HepG2 (cell line): ENCODE measurements around the gene TACC3. TPM values are rescaled to one million over a fixed set of nuclear protein-coding genes. Genes with fewer than 3 reads are reported as not detected.
A peak's percentile ranks its signal among the peaks of the same experiment; 100 is the strongest.

Experiments
- ARNT2 ChIP-seq: sonication (generic); formaldehyde crosslinking; IDR thresholded peaks from 2 replicates; pipeline ENCODE4 v1.8.0; 2022; ENCODE audit warnings: mild to moderate bottlenecking, low read depth, missing genetic modification reagents, moderate library complexity
- ATM ChIP-seq: fragments of 450-650 bp; IDR thresholded peaks from 2 replicates; pipeline ENCODE4 v1.7.1; 2017; ENCODE audit warnings: mild to moderate bottlenecking, borderline replicate concordance
- CSRNP2 ChIP-seq: sonication (generic); formaldehyde crosslinking; conservative IDR thresholded peaks from 2 replicates; pipeline ENCODE4 v1.8.0; 2022; ENCODE audit warnings: low read depth, missing genetic modification reagents
- GATAD1 ChIP-seq: IDR thresholded peaks from 2 replicates; pipeline ENCODE4 v1.6.1; 2016; ENCODE audit warnings: missing genetic modification reagents, missing compliant biosample characterization
- HMGA1 ChIP-seq: sonication (generic); formaldehyde crosslinking; conservative IDR thresholded peaks from 2 replicates; pipeline ENCODE4 v1.4.0; 2020; ENCODE audit warnings: missing genetic modification reagents
- HOMEZ ChIP-seq: IDR thresholded peaks from 2 replicates; pipeline ENCODE4 v1.6.1; 2016; ENCODE audit warnings: low read depth
- KLF11 ChIP-seq: IDR thresholded peaks from 2 replicates; pipeline ENCODE4 v1.6.1; 2016; ENCODE audit warnings: missing compliant biosample characterization
- MED8 ChIP-seq: sonication (generic); formaldehyde crosslinking; IDR thresholded peaks from 2 replicates; pipeline ENCODE4 v1.8.1; 2023; ENCODE audit warnings: mild to moderate bottlenecking, missing genetic modification reagents; ENCODE audit not compliant: insufficient replicate concordance
- MLXIP ChIP-seq: sonication (generic); formaldehyde crosslinking; IDR thresholded peaks from 2 replicates; pipeline ENCODE4 v1.9.0; 2021; ENCODE audit warnings: missing genetic modification reagents, borderline replicate concordance
- NFE2 ChIP-seq: sonication (generic); formaldehyde crosslinking; IDR thresholded peaks from 2 replicates; pipeline ENCODE4 v1.4.0; 2020; ENCODE audit warnings: missing genetic modification reagents
- NR2F1 ChIP-seq, 2 experiments: fragments of 450-650 bp in 1 of 2; formaldehyde crosslinking in 1 of 2; IDR thresholded peaks; 2 replicates each; pipeline versions ENCODE4 v1.5.0 to v1.6.1; 2016 to 2020; ENCODE audit warnings: mild to moderate bottlenecking in 1 of 2, missing compliant biosample characterization in 1 of 2, missing genetic modification reagents in 1 of 2, moderate library complexity in 1 of 2
- YEATS2 ChIP-seq: sonication (generic); formaldehyde crosslinking; IDR thresholded peaks from 2 replicates; pipeline ENCODE4 v1.4.0; 2020; ENCODE audit warnings: missing genetic modification reagents, borderline replicate concordance
- ZNF510 ChIP-seq: sonication (generic); formaldehyde crosslinking; IDR thresholded peaks from 2 replicates; pipeline ENCODE4 v1.4.0; 2020; ENCODE audit warnings: low read depth, mild to moderate bottlenecking, missing genetic modification reagents
- ZNF761 ChIP-seq: sonication (generic); formaldehyde crosslinking; conservative IDR thresholded peaks from 2 replicates; pipeline ENCODE4 v1.4.0; 2020; ENCODE audit warnings: mild to moderate bottlenecking, missing genetic modification reagents
- polyA plus RNA-seq, 8 experiments: library from polyadenylated mRNA; depleted of rRNA in 3 of 8; stranded (reverse) in 7 of 8; unstranded in 1 of 8; fragments of >200 nt; fragmentation: Illumina TruSeq in 4 of 8; extraction: Trizol in 4 of 8; gene quantifications; 2 replicates each; pipeline versions ENCODE4 v1.2.1 to v1.2.3, GENCODE V29; 2011 to 2016; ENCODE audit warnings: low read depth in 4 of 8, missing spikeins in 1 of 8, mixed read lengths in 1 of 8; ENCODE audit not compliant: insufficient read depth in 1 of 8
- total RNA-seq, 5 experiments: library from RNA; depleted of rRNA; stranded (reverse); fragments of >200 nt; fragmentation: Illumina TruSeq; extraction: Trizol; gene quantifications; 2 replicates each; pipeline ENCODE4 v1.2.3, GENCODE V29; 2016; ENCODE audit warnings: low read depth in 1 of 5
- TF ChIP-seq, protein P1 (sequence below): sonication (generic); IDR thresholded peaks from 2 replicates; pipeline ENCODE4 v1.6.1; 2016; ENCODE audit warnings: low read depth, borderline replicate concordance
- TF ChIP-seq, protein P2 (sequence below): IDR thresholded peaks from 2 replicates; pipeline ENCODE4 v1.6.1; 2016
- TF ChIP-seq, protein P3 (sequence below): sonication (generic); formaldehyde crosslinking; IDR thresholded peaks from 2 replicates; pipeline ENCODE4 v1.4.0; 2020; ENCODE audit warnings: missing genetic modification reagents

The TACC3 gene
- total and polyA plus RNA-seq, 2 of the 13 experiments (the other 11 are each of a cell fraction or from before 2014, with no cell fraction given): 20.3 to 21.2 TPM

DNA sequence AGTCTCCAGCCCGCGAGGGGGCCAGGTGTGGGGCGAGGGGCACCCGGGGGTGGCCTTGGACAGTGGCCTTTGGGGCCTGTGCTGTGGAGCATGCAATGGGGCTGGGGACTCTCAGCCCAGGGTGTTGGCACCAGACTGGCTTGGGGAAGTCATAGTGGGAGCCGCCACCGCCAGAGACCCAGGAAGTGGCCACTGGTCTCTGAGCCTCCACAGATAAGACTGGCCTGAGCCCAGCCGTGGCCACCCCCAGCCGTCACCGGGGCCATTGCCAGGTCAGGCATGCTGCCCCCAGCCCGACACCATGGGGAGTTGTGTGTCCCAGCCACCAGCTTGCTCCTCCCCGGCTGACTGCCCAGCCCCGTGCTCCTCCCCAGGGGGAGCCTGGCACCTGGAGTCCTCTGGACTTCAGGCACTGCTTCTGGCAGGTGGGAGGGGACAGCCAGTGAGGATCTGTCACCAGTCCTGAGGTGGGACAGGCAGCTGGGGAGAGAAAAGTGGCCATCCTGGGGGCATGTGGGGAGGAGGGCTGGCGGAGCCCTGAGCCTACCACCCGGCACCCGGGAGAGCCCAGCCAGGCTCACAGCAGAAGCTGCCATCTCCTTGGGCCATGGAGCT lies 32.5 kb downstream of the TACC3 start (continued):
- no peak for TF ChIP-seq CSRNP2 (CRISPR knock-in tag)
- TF ChIP-seq ARNT2 (CRISPR knock-in tag): no peak
- TF ChIP-seq HOMEZ: no peak
- TF ChIP-seq, protein P1, sequence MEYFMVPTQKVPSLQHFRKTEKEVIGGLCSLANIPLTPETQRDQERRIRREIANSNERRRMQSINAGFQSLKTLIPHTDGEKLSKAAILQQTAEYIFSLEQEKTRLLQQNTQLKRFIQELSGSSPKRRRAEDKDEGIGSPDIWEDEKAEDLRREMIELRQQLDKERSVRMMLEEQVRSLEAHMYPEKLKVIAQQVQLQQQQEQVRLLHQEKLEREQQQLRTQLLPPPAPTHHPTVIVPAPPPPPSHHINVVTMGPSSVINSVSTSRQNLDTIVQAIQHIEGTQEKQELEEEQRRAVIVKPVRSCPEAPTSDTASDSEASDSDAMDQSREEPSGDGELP: peak; percentile 31; the same call in 1 of the 2 replicates
- TF ChIP-seq, protein P2, sequence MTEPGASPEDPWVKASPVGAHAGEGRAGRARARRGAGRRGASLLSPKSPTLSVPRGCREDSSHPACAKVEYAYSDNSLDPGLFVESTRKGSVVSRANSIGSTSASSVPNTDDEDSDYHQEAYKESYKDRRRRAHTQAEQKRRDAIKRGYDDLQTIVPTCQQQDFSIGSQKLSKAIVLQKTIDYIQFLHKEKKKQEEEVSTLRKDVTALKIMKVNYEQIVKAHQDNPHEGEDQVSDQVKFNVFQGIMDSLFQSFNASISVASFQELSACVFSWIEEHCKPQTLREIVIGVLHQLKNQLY (CRISPR knock-in tag): no peak
- TF ChIP-seq ZNF761 (CRISPR knock-in tag): peak; percentile 57; the same call in 1 of the 2 replicates
- 0 out of 2 replicates have a peak, but pooled peaks have one; percentile 10 for TF ChIP-seq KLF11 (CRISPR knock-in tag)
- TF ChIP-seq NFE2 (CRISPR knock-in tag): no peak
- TF ChIP-seq MED8 (CRISPR knock-in tag): no peak
- no peak for TF ChIP-seq YEATS2 (CRISPR knock-in tag)
- no peak for TF ChIP-seq MLXIP (CRISPR knock-in tag)
- no peak for TF ChIP-seq GATAD1 (CRISPR knock-in tag)
- TF ChIP-seq ATM: no peak
- 0 out of 2 replicates have a peak, but pooled peaks have one; percentile 43 for TF ChIP-seq ZNF510
- TF ChIP-seq HMGA1 (CRISPR knock-in tag): no peak
- no peak for TF ChIP-seq NR2F1 (CRISPR knock-in tag; IDR thresholded peaks at IDR 0.05)
- TF ChIP-seq, protein P3, sequence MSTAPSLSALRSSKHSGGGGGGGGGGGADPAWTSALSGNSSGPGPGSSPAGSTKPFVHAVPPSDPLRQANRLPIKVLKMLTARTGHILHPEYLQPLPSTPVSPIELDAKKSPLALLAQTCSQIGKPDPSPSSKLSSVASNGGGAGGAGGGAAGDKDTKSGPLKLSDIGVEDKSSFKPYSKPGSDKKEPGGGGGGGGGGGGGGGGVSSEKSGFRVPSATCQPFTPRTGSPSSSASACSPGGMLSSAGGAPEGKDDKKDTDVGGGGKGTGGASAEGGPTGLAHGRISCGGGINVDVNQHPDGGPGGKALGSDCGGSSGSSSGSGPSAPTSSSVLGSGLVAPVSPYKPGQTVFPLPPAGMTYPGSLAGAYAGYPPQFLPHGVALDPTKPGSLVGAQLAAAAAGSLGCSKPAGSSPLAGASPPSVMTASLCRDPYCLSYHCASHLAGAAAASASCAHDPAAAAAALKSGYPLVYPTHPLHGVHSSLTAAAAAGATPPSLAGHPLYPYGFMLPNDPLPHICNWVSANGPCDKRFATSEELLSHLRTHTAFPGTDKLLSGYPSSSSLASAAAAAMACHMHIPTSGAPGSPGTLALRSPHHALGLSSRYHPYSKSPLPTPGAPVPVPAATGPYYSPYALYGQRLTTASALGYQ (CRISPR knock-in tag): no peak
